CD4-positive, alpha-beta T cell treated with Interferon alpha-2 for 1 hour (primary cell): ENCODE results near the gene NAB2.

Experiments used
- DNase-seq, 2 donors: peaks; one replicate each; pipeline ENCODE4 v3.0.0-alpha.2; 2020 to 2022

Gene NAB2

GRCh38 chr12:57135527-57136326 lies 46.8 kb downstream of the NAB2 start:
- DNase-seq = no peak

- no peak for DNase-seq
Measured at GRCh38 chr12:57138526-57139272, 49.8 kb downstream of the NAB2 start.

GRCh38 chr12:57139796-57140649 lies 51.1 kb downstream of the NAB2 start:
- DNase-seq = no peak

GRCh38 chr12:57141249-57141648 lies 52.3 kb downstream of the NAB2 start:
- no peak for DNase-seq

- no peak for DNase-seq
Measured at GRCh38 chr12:57142121-57142520, 53.2 kb downstream of the NAB2 start.

GRCh38 chr12:57142727-57143126 lies 53.8 kb downstream of the NAB2 start:
- DNase-seq = no peak

- DNase-seq = no peak
Measured at GRCh38 chr12:57143454-57143853, 54.5 kb downstream of the NAB2 start.
